Panc1 (cell line): ENCODE data around the gene GTPBP4. TPM values are rescaled to one million over a fixed set of nuclear protein-coding genes. Genes with fewer than 3 reads are reported as not detected.

ENCODE experiments used
- ATAC-seq: fragments of 200-7000 bp; cut with Tn5 transposase; 2 replicates; pipeline ENCODE4 v1.9.1; 2020; ENCODE audit warnings: mild to moderate bottlenecking, moderate library complexity
- BruUV-seq: library from RNA; stranded (reverse); fragments of 400-500 nt; replicated peaks from 2 replicates; lab custom pipeline; 2021; lab: Mats Ljungman, UMichigan
- CTCF ChIA-PET: fragments of 300-600 bp; sonication (Branson Sonifier 250); formaldehyde crosslinking; loops from one replicate; lab custom pipeline; 2022; ENCODE audit warnings: antibody characterized with exemption; lab: Charles Lee
- POLR2A ChIA-PET: fragments of 300-600 bp; sonication (Branson Sonifier 250); formaldehyde crosslinking; loops from one replicate; lab custom pipeline; 2022; ENCODE audit warnings: antibody characterized with exemption; lab: Charles Lee
- DNase-seq: peaks from one replicate; pipeline ENCODE4 v3.0.0-alpha.2; 2010; ENCODE audit warnings: low read depth, low spot score
- H3K27ac ChIP-seq: 2 replicates; pipeline ENCODE4 v1.5.1; 2011; ENCODE audit warnings: mild to moderate bottlenecking, low read length, inconsistent platforms
- H3K27me3 ChIP-seq: fragments of 200-500 bp; sonication (Bioruptor generic); 2 replicates; pipeline ENCODE4 v1.6.0; 2014; ENCODE audit warnings: low read length, inconsistent platforms; ENCODE audit not compliant: control insufficient read depth, insufficient read depth
- H3K36me3 ChIP-seq: fragments of 200-500 bp; sonication (Bioruptor generic); 2 replicates; pipeline ENCODE4 v1.5.1; 2014; ENCODE audit warnings: inconsistent platforms, mild to moderate bottlenecking, low read length, moderate library complexity; ENCODE audit not compliant: control insufficient read depth, insufficient read depth
- H3K4me1 ChIP-seq: 2 replicates; pipeline ENCODE4 v1.5.1; 2011; ENCODE audit warnings: inconsistent platforms, mild to moderate bottlenecking, low read length, moderate library complexity; ENCODE audit not compliant: control insufficient read depth, insufficient read depth
- H3K4me3 ChIP-seq, 2 experiments: 2 replicates each; pipeline ENCODE4 v1.5.1; 2011 to 2012; ENCODE audit warnings: low read depth in 2 of 2, low read length in 2 of 2, mild to moderate bottlenecking in 2 of 2, inconsistent platforms in 1 of 2, moderate library complexity in 1 of 2
- H3K9me3 ChIP-seq: fragments of 200-500 bp; sonication (Bioruptor generic); 2 replicates; pipeline ENCODE4 v1.5.1; 2014; ENCODE audit warnings: low read depth, mild to moderate bottlenecking, inconsistent platforms, low read length, moderate library complexity; ENCODE audit not compliant: control insufficient read depth, insufficient read depth
- CTCF ChIP-seq: fragments of 450-650 bp; IDR thresholded peaks from 2 replicates; pipeline ENCODE4 v1.5.1; 2017; ENCODE audit warnings: mild to moderate bottlenecking
- POLR2AphosphoS5 ChIP-seq: IDR thresholded peaks from 2 replicates; pipeline ENCODE4 v1.6.1; 2012; ENCODE audit warnings: mild to moderate bottlenecking, low read depth, low read length, moderate library complexity
- REST ChIP-seq, 2 experiments: IDR thresholded peaks; 2 replicates each; pipeline ENCODE4 v1.6.1; 2011 to 2012; ENCODE audit warnings: low read depth in 2 of 2, control low read depth in 1 of 2, low read length in 1 of 2, mild to moderate bottlenecking in 1 of 2, moderate library complexity in 1 of 2; ENCODE audit not compliant: insufficient read depth in 1 of 2
- SIN3A ChIP-seq: IDR thresholded peaks from 2 replicates; pipeline ENCODE4 v1.6.1; 2012; ENCODE audit warnings: low read depth, mild to moderate bottlenecking, low read length, moderate library complexity, borderline replicate concordance; ENCODE audit not compliant: insufficient read depth
- TCF7L2 ChIP-seq: IDR thresholded peaks from 2 replicates; pipeline ENCODE4 v1.6.1; 2011; ENCODE audit warnings: mild to moderate bottlenecking, low read depth, low read length, inconsistent platforms
- in situ Hi-C: cut with HindIII; loops from 2 replicates; pipeline ENCODE4 v1.10.0; 2016; ENCODE audit warnings: low sequenced_read_pairs, low pct_unique_long_range_greater_than_20kb
- intact Hi-C: fragments of 100-400 bp; cut with micrococcal nuclease; formaldehyde crosslinking; loops from one replicate; pipeline ENCODE4 v1.10.0; 2022; ENCODE audit not compliant: unreplicated experiment
- total RNA-seq: library from RNA; stranded (reverse); gene quantifications from one replicate; pipeline ENCODE4 v1.2.1, GENCODE V29; 2021; ENCODE audit not compliant: unreplicated experiment

The GTPBP4 gene
- total RNA-seq, 1 experiment from 2014 or later = 79.5 TPM

GRCh38 chr10:955820-956217 lies 32.4 kb upstream of the GTPBP4 start:
- BruUV-seq = no TSS peak
- TF ChIP-seq SIN3A (no peak), CTCF (no peak), POLR2AphosphoS5 (no peak)
- no peak overlapping the region for H3K4me3 ChIP-seq
- in situ Hi-C loops (no loop called here), intact Hi-C loops (no loop called here)
- no peak for ATAC-seq
- no peaks in the 10 kb centered on the region for H3K4me1 ChIP-seq
- no peaks in the 10 kb centered on the region for H3K36me3 ChIP-seq
- H3K27ac ChIP-seq = no peak overlapping the region
- CTCF ChIA-PET = no interaction called here
- no peaks in the 10 kb centered on the region for H3K27me3 ChIP-seq
- POLR2A ChIA-PET = interaction anchor here (0.5 kb wide), 1 partner anchor 44 kb away, joined by 4 read pairs; no protein-coding TSS in a partner anchor
- DNase-seq = no peak
- H3K9me3 ChIP-seq = no peaks in the 10 kb centered on the region

- Histone ChIP-seq H3K27me3 (no peaks in the 10 kb centered on the region), H3K4me3 (no peak overlapping the region), H3K27ac (no peak overlapping the region), H3K36me3 (no peaks in the 10 kb centered on the region), H3K4me1 (no peaks in the 10 kb centered on the region), H3K9me3 (no peaks in the 10 kb centered on the region)
- DNase-seq (no peak), ATAC-seq (no peak; the same call in 1 of the 2 replicates)
- ChIA-PET POLR2A (no interaction called here), CTCF (no interaction called here)
- no peak for TF ChIP-seq REST (IDR thresholded peaks at IDR 0.05; ENCODE audit: insufficient read depth in 1 of 2, low read depth in 2 of 2, low read length in 1 of 2)
- TF ChIP-seq POLR2AphosphoS5 = no peak
- TF ChIP-seq TCF7L2 = no peak
- TF ChIP-seq SIN3A = no peak
- no peak for TF ChIP-seq CTCF
- BruUV-seq = no TSS peak
- in situ Hi-C loops (no loop called here), intact Hi-C loops (no loop called here)
Measured at GRCh38 chr10:958106-958505, 30.1 kb upstream of the GTPBP4 start.

- DNase-seq (no peak), ATAC-seq (no peak)
- H3K27me3 ChIP-seq = no peaks in the 10 kb centered on the region
- no peak overlapping the region for H3K27ac ChIP-seq
- BruUV-seq = no TSS peak
- no peaks in the 10 kb centered on the region for H3K36me3 ChIP-seq
- in situ Hi-C loops (no loop called here), intact Hi-C loops (no loop called here)
- ChIA-PET POLR2A (no interaction called here), CTCF (no interaction called here)
- H3K9me3 ChIP-seq = no peaks in the 10 kb centered on the region
- H3K4me1 ChIP-seq = no peaks in the 10 kb centered on the region
- H3K4me3 ChIP-seq = no peak overlapping the region
- TF ChIP-seq TCF7L2 (no peak), CTCF (no peak), REST (IDR thresholded peaks at IDR 0.05; ENCODE audit: insufficient read depth in 1 of 2, low read depth in 2 of 2, low read length in 1 of 2) (no peak), POLR2AphosphoS5 (no peak), SIN3A (no peak)
Measured at GRCh38 chr10:958856-959255, 29.4 kb upstream of the GTPBP4 start.
